HG02973 (cell line): Measurements from ENCODE around the gene PRRT3.
"Not testable (repeated sequence)": the region's sequence is repeated elsewhere in the genome, so short reads cannot be mapped to it uniquely, and the experiment has no call there.

Experiments
- ATAC-seq: cut with Tn5 transposase; IDR thresholded peaks from one replicate; pipeline ENCODE4 v1.9.1; 2021; ENCODE audit warnings: moderate library complexity; ENCODE audit not compliant: unreplicated experiment

Gene PRRT3

GRCh38 chr3:9918261-9919038 is 33.8 kb downstream of the PRRT3 start:
- ATAC-seq = no peak

GRCh38 chr3:9917820-9918219 is 34.4 kb downstream of the PRRT3 start:
- no peak for ATAC-seq

- no peak for ATAC-seq
These were observed 35.2 kb downstream of the PRRT3 start, which contains the start of gene IL17RC for GRCh38 chr3:9916734-9917680. IL17RC (plus strand) TSS chr3:9917098; CDS start chr3:9917316, 218 bp downstream.

- no peak for ATAC-seq
These were observed 35.9 kb downstream of the PRRT3 start for GRCh38 chr3:9916346-9916733.

- no peak for ATAC-seq
These were observed 36.7 kb downstream of the PRRT3 start for GRCh38 chr3:9915254-9916141.

GRCh38 chr3:9914559-9915253 is 37.5 kb downstream of the PRRT3 start:
- ATAC-seq = no peak

- no peak for ATAC-seq
These were observed 38.2 kb downstream of the PRRT3 start for GRCh38 chr3:9914011-9914410.

GRCh38 chr3:9913601-9914000 is 38.6 kb downstream of the PRRT3 start:
- ATAC-seq = no peak

- ATAC-seq = no peak
These were observed 39.8 kb downstream of the PRRT3 start for GRCh38 chr3:9912294-9912935.

- no peak for ATAC-seq
These were observed 40.3 kb downstream of the PRRT3 start for GRCh38 chr3:9911863-9912262.

GRCh38 chr3:9909221-9910013 is 42.8 kb downstream of the PRRT3 start:
- no peak for ATAC-seq

- ATAC-seq = no peak
These were observed 43.9 kb downstream of the PRRT3 start for GRCh38 chr3:9908286-9908685.

GRCh38 chr3:9906480-9906879 is 45.7 kb downstream of the PRRT3 start:
- no peak for ATAC-seq

GRCh38 chr3:9903904-9904303 is 48.3 kb downstream of the PRRT3 start:
- ATAC-seq = no peak

- no peak for ATAC-seq
These were observed 49.0 kb downstream of the PRRT3 start for GRCh38 chr3:9903238-9903624.

- no peak for ATAC-seq
These were observed 49.6 kb downstream of the PRRT3 start, which contains the start of gene IL17RE for GRCh38 chr3:9902372-9903237. IL17RE (plus strand) TSS chr3:9902848; CDS start chr3:9902933, 85 bp downstream.

GRCh38 chr3:9901967-9902366 is 50.2 kb downstream of the PRRT3 start:
- ATAC-seq = no peak

GRCh38 chr3:9900965-9901415 is 51.2 kb downstream of the PRRT3 start:
- not testable (repeated sequence) for ATAC-seq
